HTERT RPE-1 (cell line): ENCODE results near the gene ANKRD45.
"Not testable (repeated sequence)": the region's sequence is repeated elsewhere in the genome, so short reads cannot be mapped to it uniquely, and the experiment has no call there.

Source experiments
- in situ Hi-C: fragments of 300-500 bp; cut with MboI; formaldehyde crosslinking; loops from 4 replicates; pipeline ENCODE4 v1.14.3; 2020; ENCODE audit warnings: low sequenced_read_pairs

The ANKRD45 gene

DNA sequence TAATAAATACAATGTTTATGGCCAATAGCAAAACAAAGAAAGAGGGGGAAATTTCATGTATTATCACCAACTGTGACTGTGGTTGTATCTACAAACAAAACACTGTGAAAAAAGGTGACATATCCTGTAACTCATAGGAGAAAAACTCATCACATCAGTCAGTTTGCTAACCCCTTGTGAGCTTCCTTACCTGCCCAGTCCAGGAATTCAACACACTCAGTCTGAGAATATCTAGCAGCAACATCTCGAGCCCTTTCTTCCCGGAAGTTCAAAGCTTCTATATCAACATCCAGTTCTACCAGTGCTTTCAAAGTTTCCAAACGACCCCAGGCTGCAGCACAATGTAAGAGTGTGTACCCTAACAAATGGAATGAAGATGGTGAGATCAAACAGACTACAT is 23.0 kb downstream of the ANKRD45 start:
- in situ Hi-C loops = no loop called here

DNA sequence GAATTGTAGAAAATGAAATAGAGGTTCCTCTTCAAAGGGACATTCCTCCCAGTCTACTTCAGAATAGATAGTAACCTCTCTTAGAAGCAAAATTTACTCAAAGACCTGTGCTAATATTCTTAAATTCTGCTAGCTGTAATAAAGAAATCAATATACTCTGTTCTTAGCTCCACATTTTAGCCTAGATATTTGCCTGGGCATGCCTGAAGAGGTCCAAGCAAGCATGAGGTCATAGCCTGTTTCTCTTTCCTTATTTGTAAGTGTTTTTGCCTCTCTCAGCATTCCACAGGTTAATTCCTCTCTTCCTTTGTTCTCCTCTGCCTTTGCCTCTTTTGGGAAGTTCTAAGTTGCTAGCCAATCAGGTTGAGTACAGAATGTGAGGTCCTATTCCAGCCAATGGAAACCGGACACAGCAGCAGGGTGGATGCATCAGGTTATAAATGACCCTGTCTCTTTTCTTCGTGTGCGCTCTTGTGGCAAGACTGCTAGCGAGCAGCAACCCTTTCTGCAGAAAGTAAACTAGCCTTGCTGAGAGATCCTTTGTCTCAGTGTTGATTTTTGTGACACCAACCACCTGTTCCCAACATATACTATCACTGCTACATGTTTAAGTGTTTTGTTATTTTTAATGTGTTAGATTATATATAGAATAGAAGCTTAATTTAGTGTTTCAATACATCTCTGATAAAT is 27.1 kb downstream of the ANKRD45 start:
- in situ Hi-C loops = not testable (repeated sequence)

DNA sequence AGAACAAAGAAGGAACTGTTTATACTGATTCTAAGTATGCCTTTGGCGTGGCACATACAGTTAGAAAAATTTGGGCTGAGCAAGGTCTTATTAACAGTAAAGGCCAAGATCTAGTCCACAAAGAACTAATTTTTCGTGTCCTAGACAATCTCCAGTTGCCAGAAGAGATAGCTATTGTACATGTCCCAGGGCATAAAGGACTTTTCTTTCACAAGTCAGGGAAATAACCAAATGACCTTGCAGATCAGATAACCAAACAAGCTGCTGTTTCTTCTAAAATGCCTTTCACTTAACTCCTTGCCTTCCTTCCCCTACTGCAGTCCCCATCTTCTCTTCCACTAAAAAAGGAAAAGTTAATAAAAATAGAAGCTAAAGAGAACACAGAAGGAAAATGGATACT is 30.5 kb downstream of the ANKRD45 start:
- in situ Hi-C loops = no loop called here

DNA sequence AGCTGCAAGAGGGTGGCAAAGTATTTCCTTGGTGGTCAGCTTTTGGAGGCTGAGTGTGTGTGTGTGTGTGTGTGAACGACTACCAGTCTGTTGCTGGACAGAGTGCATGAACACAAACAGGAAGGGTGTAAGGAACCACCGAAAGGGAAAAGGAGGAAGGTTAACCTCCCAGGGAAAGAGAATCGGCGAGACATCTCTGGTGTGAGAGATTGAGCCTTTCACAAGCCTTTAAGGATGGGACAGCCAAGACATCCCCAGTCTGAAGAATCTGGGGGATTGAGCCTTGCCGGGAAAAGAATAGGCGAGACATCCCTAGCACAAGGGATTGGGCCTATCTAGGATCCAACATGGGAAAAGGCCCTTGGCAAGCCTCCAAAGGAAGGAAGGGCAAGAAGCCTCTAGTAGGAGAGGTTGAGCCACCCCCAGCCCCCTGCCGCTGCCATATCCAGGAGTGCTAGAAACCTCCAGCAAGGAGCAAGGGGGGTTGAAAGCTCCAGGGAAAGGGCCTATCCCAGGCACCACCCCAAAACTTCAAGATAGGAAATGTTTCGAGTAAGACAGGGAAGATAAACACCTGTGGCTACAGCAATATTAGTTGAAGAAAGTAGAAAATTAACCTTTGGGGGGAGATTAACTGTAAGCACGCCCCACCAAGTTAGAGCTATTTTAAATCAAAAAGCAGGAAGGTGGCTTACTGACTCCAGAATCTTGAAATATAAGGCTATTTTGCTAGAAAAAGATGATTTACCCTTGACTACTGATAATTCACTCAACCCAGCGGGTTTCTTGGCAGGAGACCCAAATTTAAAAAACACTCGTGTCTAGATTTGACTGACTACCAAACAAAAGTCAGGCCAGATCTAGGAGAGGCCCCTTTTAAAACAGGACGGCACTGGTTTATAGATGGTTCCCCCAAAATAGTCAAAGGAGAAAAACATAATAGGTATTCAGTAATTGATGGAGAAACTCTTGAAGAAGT is 31.3 kb downstream of the ANKRD45 start:
- in situ Hi-C loops = no loop called here

DNA sequence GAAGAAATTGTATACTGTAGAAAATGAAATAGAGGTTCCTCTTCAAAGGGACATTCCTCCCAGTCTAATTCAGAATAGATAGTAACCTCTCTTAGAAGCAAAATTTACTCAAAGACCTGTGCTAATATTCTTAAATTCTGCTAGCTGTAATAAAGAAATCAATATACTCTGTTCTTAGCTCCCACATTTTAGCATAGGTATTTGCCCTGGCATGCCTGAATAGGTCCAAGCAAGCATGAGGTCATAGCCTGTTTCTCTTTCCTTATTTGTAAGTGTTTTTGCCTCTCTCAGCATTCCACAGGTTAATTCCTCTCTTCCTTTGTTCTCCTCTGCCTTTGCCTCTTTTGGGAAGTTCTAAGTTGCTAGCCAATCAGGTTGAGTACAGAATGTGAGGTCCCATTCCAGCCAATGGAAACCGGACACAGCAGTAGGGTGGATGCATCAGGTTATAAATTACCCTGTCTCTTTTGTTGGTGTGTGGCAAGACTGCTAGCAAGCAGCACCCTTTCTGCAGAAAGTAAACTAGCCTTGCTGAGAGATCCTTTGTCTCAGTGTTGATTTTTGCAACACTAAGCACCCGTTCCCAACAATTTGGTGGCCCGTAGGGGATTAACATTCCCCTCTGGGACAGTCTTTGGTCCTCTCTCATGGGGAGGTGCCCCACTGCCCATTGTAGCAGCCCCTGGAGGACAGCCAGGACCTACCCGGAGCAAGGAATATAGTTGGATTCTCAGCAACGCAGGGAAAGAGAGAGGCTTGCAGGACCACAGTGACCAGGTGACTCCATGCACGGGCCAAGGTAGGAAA is 32.2 kb downstream of the ANKRD45 start:
- in situ Hi-C loops = not testable (repeated sequence)

DNA sequence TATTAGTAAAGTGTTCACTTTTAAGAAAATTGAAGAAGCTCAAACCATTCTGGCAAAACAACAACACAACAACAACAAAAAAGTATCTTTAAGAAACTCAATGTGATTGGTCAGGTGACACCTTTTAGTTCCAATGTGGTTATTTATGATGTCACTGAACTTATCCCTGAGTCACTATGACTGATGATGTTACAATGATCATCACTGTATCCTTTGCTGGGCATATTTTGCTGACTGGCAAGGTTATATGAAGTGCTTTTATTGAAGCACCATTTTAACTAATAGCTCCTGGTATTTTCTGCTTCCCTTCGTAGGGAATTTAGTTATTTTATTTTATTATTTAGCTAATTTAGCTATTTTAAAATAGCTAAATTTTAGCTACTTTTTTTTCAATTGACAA is 34.5 kb downstream of the ANKRD45 start, which contains the start of gene TEX50:
TEX50 (plus strand) TSS at position 223 of the 400 bp plus-strand sequence. CDS start 184 bp downstream, outside the sequence.
- in situ Hi-C loops = no loop called here

DNA sequence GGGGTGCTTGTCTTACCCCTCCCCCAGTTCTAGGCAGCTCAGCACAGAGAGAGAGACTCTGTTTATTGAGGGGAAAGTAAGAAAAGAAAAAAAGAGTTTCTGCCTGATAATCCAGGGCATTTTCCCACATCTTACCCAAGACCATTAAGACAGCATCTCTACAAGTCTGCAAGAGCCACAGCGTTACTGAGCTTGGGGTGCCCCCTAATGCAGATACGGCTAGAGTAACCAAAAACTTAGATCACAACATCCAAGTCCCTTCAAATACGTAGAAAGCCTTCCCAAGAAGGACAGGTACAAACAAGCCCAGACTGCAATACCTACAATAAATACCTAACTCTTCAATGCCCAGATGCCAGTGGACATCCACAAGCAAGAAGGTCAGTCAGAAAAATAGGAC is 40.8 kb downstream of the ANKRD45 start:
- in situ Hi-C loops = no loop called here

DNA sequence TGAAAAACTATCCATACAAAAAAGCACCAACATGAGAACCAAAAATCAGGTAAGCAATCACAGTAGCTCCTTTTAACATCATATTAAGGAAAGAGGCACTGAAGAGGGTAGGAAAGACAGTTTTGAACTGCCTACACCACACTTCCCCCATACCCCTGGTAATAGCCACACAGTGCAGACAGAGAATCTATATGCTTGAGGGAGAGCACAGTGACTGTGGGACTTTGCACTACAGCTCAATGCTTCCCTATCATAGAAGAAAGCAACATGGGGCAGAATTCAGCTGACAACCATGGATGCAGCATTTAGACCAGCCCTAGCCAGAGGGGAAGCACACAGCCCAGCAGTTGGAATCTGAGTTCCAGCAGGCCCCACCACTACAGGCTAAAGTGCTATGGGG is 42.4 kb downstream of the ANKRD45 start:
- in situ Hi-C loops = no loop called here

DNA sequence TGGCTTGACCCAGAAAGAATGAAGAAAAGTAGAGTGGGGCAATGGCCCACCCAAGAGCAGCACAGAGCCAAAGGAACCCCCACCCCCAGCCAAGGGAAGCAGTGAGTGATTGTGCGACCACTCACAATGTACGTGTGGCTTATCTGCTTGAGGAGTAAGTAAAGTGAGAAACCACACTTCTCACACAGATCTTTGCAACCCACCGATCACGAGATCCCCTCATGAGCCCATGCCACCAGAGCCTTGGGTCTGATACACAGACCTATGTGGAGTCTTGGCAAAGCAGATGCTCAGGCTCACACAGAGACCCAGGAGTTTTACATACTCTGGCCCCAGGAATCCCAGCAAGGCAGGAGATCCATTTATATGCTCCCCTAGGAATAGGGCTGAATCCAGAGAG is 52.8 kb downstream of the ANKRD45 start:
- in situ Hi-C loops = no loop called here

DNA sequence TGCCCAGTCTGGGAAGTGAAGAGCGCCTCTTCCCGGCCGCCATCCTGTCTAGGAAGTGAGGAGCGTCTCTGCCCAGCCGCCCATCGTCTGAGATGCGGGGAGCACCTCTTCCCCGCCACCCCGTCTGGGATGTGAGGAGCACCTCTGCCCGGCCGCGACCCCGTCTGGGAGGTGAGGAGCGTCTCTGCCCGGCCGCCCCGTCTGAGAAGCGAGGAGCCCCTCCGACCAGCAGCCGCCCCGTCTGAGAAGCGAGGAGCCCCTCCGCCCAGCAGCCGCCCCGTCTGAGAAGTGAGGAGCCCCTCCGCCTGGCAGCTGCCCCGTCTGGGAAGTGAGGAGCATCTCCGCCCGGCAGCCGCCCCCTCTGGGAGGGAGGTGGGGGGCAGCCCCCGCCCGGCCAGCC is 56.6 kb downstream of the ANKRD45 start:
- in situ Hi-C loops = not testable (repeated sequence)

DNA sequence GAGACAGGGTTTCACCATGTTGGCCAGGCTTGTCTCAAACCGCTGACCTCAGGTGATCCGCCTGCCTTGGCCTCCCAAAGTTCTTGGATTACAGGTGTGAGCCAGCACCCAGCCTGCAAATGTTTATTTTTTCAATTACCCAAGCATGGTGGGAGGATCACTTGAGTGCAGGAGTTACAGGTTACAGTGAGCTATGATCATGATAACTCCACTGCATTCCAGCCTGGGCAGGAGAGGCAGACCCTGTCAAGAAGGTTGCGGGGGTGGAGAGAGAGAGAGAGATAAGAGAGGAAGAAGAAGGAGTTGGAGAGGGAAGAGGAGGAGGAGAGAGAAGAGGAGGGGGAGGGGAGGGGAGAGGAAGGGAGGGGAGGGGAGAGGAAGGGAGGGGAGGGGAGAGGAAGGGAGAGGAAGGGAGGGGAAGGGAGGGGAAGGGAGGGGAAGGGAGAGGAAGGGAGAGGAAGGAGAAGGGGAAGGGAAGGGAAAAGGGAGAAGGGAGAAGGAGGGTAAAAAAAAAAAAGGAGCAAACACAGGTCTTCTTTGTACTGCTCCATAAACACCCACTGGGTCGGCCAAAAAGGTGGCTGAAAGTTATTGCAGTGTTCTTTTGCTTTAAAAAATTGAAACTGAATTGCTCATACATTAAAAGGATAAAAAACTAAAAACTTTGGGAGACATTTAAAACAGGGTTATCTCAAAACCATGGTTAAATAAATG is 61.0 kb downstream of the ANKRD45 start:
- in situ Hi-C loops = no loop called here

DNA sequence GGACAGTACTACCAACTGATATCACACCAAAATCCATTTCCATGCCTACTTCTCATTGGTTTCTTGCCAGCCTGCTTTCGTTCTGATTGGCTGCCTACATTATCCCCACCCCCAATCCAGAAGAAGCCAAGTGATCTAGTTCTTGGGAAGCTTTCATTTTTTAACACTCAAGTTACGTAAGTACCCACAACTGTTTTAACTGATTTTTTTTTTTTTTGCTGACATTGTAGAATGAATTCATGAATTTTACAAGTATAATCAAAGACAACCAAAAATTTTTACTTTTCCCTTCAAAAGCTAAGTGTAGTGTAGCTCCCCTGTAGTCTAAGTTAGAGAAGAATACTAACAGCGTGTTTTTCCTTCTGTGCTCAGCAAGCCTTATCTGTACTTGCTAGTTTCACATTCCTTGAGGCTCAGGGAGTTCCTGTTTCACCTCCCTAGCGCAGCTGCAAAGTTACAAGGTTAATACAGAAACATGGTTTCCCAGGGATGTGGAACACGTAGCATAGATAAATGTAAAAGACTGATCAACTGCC is 66.5 kb downstream of the ANKRD45 start, which contains the start of gene SLC9C2:
SLC9C2 (minus strand) TSS at position 17 of the 536 bp plus-strand sequence. CDS start 1,296 bp downstream, outside the sequence.
- in situ Hi-C loops = no loop called here

DNA sequence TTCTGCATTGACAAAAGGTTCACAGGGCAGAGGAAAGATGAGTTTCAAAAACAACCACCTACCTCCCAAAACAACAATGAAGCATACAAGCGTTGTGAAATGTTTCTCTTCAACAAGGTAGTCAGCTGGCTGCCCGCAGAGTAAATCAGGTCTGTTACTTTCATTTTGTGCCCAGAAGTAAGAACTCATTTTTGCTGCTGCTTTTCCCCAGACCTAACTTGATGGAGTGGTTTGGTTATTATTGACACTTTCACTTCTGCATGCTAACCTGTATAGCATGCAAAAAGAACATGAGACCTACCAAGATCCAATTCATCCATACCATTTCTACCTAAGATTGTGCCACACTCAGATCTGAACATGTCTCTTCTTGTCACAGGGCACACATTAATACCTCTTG is 68.1 kb downstream of the ANKRD45 start:
- in situ Hi-C loops = no loop called here

DNA sequence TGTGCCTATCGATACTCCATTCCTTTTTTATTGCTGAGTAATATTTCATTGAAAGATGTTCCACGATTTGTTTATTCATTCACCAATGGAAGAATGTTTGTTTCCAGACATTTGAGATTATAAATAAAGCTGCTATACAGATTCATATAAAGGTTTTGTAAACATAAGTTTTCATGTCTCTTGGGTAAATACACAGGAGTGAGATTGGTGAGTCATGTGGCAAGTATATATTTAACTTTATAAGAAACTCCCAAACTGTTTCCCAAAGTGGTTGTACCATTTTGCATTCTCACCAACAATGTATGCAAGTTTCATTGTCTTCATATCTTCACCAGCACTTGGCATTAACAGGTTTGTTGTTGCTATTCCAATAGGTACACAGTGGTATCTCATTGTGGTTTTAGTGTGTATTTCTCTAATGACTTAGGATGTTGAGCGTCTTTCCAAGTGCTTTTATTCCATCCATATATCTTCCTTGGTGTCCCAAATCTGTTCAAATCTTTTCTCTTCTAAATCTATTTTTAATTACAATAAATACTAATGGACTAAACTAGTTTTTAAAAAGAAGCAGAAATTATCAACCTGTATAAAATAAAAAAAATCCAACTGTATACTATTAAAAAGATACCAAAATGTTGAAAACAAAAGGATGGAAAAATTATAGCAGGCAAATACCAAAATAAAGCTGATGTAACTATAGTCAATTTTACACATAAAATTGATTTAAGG is 73.4 kb downstream of the ANKRD45 start:
- in situ Hi-C loops = no loop called here

DNA sequence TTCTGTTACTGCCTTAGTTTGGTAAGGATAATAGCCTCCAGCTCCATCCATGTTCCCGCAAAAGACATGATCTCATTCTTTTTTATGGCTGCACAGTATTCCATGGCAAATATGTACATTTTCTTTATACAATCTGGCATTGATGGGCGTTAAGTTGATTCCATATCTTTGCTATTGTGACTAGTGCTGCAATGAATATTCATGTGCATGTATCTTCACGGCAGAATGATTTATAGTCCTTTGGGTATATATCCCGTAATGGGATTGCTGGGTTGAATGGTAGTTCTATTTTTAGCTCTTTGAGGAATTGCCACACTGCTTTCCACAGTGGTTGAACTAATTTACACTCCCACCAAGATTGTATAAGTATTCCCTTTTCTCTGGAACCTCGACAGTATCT is 78.5 kb downstream of the ANKRD45 start:
- in situ Hi-C loops = not testable (repeated sequence)

DNA sequence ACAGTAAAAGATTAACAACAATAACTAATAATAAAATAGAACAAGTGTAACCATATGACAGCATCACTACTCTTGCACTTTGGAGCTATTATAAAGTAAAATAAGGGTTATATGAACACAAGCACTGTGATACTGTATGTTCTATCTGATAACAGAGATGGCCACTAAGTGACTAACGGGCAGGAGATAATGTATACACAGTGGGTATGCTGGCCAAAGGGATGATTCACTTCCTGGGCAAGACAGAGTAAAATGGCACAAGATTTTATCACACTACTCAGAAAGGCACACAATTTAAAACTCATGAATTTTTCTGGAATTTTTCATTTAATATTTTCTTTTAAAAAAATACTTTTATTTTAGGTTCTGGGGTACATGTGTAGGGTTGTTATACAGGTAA is 79.1 kb downstream of the ANKRD45 start:
- in situ Hi-C loops = no loop called here

DNA sequence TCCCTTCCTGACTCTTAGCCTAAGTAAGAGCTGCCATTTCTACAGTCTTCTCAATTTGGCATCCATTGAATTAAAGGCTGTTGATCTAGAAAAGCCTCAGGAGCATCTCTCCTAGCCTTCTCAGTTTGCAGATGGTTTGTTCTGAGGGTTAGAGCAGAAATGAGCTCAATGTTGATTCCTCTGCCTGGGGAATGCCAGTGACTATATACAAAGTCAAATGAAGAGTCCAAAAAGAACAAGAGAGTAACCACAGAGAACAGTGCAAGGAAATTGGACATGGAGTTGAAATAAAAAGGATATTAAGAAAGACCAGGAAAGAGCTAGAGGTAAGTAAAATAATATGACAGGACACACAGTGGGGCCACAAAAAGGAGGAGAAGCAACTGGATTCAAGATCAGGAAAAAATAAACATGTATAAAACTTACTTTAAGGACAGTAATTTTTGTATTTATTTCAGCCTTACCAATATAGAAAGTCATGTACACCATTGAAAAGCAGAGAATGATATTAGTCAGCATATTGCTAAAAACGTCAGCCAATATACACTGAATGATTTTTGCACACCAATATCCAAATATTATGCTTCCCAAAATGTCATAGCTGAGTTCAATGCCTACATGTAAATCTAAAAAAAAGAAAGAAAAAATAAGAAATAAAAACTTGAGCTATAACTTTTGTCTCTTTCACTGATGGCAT is 88.1 kb downstream of the ANKRD45 start:
- in situ Hi-C loops = no loop called here

DNA sequence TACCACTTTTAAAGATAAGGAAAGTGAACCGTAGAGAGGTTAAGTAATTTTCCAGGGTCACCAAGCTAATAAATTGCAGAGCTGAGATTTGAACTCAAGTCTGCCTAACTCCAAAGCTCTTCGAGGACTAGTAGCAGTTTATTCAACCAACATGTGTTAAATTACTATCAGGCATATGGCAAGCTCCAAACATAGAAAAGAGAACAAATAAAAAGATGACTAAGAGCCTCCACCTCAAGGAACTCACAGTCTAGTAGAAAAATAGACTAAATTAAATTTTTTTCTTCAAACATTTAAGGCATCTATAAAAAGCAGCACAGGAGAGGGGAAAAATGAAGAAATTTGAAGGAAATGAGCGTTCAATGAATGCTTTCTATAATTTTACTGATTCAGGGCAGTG is 89.0 kb downstream of the ANKRD45 start:
- in situ Hi-C loops = no loop called here

DNA sequence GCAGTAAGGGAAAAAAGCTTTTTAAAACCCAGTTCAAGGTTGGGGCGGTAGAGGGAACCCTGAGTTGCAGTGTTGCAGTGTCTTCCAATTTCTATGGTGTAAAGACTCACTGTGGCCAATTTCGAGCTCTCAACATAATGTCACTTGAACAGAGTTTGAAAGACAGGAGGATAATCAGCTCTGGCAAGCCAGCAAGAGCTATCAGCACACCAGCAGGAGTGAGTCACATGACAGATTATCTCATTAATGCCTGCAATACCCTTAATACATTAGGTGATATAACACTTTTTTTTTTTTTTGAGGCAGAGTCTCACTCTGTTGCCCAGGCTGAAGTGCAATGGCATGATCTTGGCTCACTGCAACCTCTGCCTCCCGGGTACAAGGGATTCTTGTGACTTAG is 89.6 kb downstream of the ANKRD45 start:
- in situ Hi-C loops = no loop called here
